ENCODE data around the gene MAP3K2.

MAP3K2 gene

DNA sequence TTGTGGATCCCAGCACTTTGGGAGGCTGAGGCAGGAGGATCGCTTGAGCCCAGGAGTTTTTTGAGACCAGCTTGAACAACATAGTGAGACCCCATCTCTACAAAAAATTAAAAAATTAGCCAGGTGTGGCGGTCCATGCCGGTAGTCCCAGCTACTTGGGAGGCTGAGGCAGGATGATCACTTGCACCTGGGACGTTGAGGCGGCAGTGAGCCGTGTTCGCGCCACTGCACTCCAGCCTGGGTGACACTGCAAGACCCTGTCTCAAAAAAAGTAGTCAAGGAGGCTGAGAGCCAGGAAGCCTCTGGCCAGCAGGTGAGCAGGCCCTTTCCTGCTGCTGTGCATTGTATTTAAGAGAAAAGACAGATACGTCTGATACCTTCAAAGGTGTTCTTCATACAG lies 19.3 kb upstream of the MAP3K2 start:
- no peak for DNase-seq

- DNase-seq: no peak
Observed at GRCh38 chr2:127406454-127406853, 18.7 kb upstream of the MAP3K2 start.

- DNase-seq: no peak
Observed at GRCh38 chr2:127405255-127405610, 17.5 kb upstream of the MAP3K2 start.

- DNase-seq: no peak
Observed at GRCh38 chr2:127404466-127405254, 16.9 kb upstream of the MAP3K2 start.

DNA sequence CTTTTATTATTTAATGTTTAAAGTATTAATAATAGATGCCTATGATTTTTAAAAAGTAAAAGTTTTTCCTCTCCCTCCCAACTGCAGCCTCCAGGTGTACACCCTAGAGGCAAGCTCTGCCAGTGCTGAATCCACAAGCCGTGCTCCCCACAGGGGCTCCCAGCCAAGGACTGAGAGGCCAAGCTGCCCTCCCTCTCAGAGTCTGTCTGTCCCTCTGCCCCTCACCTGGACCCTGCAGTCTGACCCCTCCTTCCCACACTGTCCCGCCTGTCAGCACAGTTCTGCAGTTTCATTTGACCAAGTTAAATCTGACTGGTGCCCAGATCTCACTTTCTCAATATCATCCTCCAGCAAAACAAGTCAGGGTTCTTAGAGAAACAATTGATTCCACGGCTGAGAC lies 15.7 kb upstream of the MAP3K2 start:
- DNase-seq: no peak

DNA sequence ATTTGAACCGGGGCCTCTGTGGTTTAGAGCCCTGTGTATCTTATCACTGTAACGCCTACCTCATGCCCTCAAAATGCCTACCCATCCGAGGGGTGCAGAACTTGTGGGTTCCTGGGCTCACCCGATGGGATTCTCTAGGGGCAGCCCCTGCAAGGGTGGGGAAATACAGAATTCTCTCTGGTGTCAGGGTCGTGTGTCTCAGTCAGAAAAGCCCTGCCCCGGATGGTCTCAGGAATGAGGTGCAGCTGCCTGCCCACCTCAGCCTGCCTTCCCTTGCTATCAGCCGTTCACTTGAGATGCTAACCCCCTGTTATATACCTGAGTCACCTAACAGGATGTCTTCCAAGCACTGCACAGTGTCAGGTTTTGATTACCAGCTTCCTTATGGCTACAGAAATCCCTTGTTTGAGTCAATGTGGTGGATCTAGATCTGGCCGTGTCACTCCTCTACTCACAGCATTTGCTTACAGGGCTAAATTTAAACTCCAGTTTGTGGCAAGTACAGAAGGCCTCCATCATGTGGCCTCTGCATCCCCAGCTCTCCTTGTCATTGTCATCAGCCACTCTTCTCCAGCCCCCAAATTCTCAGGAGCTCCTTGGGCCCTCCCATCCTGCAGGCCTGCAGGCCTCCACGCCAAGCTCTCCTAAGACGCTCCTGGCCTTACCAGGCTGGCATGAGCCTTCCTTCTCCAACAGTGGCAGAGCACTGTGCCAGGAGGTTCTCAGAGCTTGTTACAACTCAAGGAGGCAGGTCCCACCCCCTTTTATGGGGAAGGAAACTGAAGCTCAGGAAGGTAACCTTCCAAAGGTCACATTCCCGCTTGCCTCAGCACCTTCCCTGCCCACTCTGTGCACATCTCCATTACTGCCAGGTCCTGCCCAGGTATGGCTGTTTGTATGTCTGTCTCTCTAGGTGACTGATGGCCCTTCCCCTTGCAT lies 14.3 kb upstream of the MAP3K2 start:
- DNase-seq: no peak

DNA sequence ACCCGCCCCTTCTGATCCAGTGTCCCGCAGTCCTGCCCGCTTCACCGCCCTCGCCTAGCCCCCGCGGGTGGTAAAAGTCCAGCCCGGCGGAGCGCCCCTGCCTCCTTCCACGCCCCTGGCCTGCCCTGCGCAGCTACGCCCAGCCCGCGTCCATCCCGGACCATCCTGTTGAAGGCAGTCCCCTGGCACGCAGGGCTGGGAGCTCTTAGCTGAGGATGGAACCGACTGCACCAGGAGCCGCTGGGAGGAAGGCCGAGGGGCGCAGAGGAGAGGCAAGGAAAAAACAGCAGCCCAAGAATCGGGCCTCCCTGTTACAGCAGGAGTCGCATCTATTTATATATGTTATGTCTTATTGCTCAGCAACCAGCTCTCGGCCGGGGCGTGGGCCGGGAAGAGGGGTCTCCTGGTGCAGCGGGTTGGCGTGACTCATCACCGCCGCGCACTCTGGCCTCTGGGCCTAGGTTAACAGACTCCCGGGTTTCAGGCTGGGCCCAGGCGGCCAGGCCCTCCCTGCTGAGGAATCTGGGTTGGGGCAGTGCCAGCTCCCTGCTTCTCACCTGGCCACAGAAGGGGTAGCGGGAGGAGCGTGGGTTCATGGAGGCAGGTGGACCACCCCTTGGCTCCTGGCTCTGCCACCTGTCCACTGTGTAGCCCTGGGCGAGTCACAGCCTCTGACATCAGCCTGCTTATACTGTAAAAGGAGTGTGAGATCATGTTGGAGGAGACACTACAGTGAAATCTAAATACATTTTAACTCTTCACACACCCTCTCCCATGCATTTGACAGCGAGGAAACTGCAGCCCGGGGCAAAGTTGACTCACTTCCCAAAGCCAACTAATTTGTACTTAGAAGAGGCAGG lies 13.4 kb upstream of the MAP3K2 start:
- DNase-seq: no peak

GRCh38 chr2:127400533-127400896 lies 12.7 kb upstream of the MAP3K2 start:
- DNase-seq: no peak

GRCh38 chr2:127398239-127398590 lies 10.4 kb upstream of the MAP3K2 start:
- peak; percentile 81 to 84 for DNase-seq

- no peak for DNase-seq
Observed at GRCh38 chr2:127397568-127398238, 9.9 kb upstream of the MAP3K2 start.

GRCh38 chr2:127394492-127394891 lies 6.7 kb upstream of the MAP3K2 start:
- DNase-seq: no peak

GRCh38 chr2:127392828-127393578 lies 5.2 kb upstream of the MAP3K2 start:
- DNase-seq: no peak

DNA sequence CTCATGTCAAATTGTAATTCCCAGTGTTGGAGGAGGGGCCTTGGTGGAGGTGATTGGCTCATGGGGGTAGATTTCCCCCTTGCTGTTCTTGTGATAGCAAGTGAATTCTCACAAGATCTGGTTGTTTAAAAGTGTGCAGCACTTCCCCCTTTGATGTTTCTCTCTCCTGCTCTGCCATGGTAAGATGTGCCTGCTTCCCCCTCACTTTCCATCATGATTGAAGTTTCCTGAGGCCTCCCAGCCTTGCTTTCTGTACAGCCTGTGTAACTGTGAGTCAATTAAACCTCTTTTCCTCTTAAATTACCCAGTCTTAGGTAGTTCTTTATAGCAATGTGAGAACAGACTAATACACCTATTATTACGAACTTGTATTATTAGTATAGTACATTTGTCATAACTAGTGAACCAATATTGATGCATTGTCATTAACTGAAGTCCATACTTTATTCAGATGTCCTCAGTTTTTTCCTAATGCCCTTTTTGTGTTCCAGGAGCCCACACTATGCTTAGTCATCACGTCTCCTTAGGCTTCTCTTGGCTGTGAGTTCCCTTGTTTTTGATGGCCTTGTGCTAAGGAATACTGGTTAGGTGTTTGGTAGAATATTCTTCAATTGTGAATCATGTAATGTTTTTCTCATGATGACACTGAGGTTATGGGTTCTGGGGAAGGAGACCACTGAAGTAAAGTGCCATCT lies 4.5 kb upstream of the MAP3K2 start:
- DNase-seq: no peak

GRCh38 chr2:127389778-127390435 lies 2.1 kb upstream of the MAP3K2 start:
- no peak for DNase-seq

- peak in 1 of 2 experiments; percentile 59 for DNase-seq
Observed at GRCh38 chr2:127388423-127389164, 819 bp upstream of the MAP3K2 start.

DNA sequence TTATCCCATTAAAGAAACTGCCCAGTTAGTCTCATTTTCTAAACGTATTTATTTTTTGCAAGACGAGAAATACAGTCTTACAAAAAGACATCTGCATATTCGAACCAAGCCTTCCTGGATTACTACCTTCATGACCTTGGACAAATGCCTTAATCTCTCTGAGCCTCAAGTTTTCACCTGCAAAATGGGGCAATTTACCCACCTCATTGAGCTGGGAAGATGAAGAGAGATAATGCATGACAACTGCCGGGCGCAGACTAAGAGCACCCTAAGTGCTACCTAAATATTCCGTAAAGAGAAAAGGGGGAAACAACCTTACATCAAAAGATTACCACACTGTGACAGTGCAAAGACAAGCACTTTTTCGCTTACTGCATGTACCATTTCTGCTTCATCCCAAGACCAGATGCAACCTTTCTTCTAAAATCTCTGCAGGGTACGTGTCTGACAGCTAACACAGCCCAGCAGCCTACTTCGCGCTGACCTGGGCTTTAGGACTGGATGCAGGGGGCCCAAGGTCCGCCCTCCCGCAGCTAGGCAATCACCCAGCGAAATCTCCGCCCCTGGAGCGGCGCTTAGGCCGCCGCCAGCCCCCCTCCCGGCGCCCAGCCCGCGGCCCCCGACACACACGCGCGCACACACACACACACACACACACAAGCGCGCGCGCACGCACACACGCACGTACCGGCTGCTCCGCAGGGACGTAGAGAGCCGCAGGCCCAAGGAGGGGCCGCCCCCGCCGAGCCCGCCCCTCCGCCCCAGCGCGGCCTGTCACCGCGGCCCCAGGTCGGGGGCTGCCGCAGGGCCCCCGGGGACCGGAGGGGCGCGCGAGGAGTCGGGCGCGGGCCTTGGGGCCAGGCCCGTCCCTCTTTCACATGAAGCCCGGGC lies 766 bp downstream of the MAP3K2 start:
- peak; percentile 53 to 65 for DNase-seq

DNA sequence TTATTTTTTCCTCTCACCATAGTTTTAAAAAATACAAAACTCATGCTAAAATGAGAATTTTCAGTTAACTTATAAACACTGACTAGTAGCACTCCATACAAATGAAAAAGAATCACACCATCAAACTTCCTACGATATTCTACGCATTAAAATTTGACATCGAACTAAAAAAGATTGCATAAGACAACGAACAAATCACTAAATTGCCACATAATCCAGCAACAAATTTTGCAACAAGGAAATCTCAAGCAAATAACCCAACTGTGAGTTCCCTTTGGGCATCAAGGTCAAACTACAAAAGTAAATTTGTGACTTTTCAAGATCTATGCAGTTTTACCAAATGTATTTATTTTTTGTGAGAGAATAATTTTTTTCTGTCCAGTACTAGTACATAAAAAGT lies 1.5 kb downstream of the MAP3K2 start:
- DNase-seq: no peak

GRCh38 chr2:127384529-127384928 lies 3.2 kb downstream of the MAP3K2 start:
- DNase-seq: no peak

DNA sequence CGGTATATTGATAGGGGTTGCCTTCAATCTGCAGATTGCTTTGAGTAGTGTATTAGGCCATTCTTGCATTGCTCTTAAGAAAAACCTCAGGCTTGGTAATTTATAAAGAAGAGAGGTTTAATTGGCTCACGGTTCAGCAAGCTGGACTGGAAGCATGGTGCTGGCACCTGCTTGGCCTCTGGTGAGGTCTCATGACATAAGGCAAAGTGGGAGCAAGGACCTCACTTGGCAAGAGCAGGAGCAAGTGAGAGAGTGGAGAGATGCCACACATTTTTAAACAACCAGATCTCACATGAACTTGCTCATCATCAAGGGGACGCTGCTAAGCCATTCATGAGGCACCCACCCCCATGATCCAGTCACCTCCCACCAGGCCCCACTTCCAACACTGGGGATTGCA lies 4.9 kb downstream of the MAP3K2 start:
- no peak for DNase-seq

All from SW 1271 (cell line).